OCI-LY1 (cell line): ENCODE measurements around the gene SH3D19.

Source experiments
- H2AFZ ChIP-seq: fragments of 200-600 bp; sonication (generic), shearing (Covaris generic); 2 replicates; pipeline ENCODE4 v1.6.0; 2014; ENCODE audit warnings: antibody characterized with exemption, mild to moderate bottlenecking, low read length
- H3F3A ChIP-seq: fragments of 200-600 bp; sonication (generic), shearing (Covaris generic); 2 replicates; pipeline ENCODE4 v1.6.0; 2014; ENCODE audit warnings: mild to moderate bottlenecking, antibody characterized with exemption, low read length, moderate library complexity; ENCODE audit not compliant: insufficient read depth
- H3K27ac ChIP-seq: fragments of 200-600 bp; sonication (generic); 2 replicates; pipeline ENCODE4 v1.5.1; 2014; ENCODE audit warnings: low read length, mixed run types, mild to moderate bottlenecking, low read depth; ENCODE audit not compliant: poor library complexity, severe bottlenecking
- H3K27me3 ChIP-seq: fragments of 200-600 bp; sonication (generic); 2 replicates; pipeline ENCODE4 v1.6.0; 2014; ENCODE audit warnings: antibody characterized with exemption, mild to moderate bottlenecking, low read length, moderate library complexity; ENCODE audit not compliant: insufficient read depth
- H3K36me3 ChIP-seq: fragments of 200-600 bp; sonication (generic); 2 replicates; pipeline ENCODE4 v1.6.1; 2014; ENCODE audit warnings: mild to moderate bottlenecking, antibody characterized with exemption, low read length, moderate library complexity, mixed read lengths; ENCODE audit not compliant: insufficient read depth
- H3K4me1 ChIP-seq: fragments of 200-600 bp; sonication (generic); 2 replicates; pipeline ENCODE4 v1.5.1; 2014; ENCODE audit warnings: mild to moderate bottlenecking, low read length, moderate library complexity; ENCODE audit not compliant: insufficient read depth, severe bottlenecking
- H3K4me2 ChIP-seq: fragments of 200-600 bp; sonication (generic), shearing (Covaris generic); 2 replicates; pipeline ENCODE4 v1.6.1; 2014; ENCODE audit warnings: low read length
- H3K4me3 ChIP-seq: fragments of 200-600 bp; sonication (generic); 2 replicates; pipeline ENCODE4 v1.5.1; 2014; ENCODE audit warnings: low read length, low read depth, mild to moderate bottlenecking, mixed read lengths; ENCODE audit not compliant: poor library complexity, severe bottlenecking
- H3K79me2 ChIP-seq: fragments of 200-600 bp; shearing (Covaris generic); 2 replicates; pipeline ENCODE4 v1.6.1; 2016; ENCODE audit warnings: mixed run types, low read length, mixed read lengths; ENCODE audit not compliant: insufficient read depth
- H3K9ac ChIP-seq: fragments of 200-600 bp; sonication (generic), shearing (Covaris generic); 2 replicates; pipeline ENCODE4 v1.6.1; 2014; ENCODE audit warnings: mild to moderate bottlenecking, low read length, mixed read lengths
- H3K9me2 ChIP-seq: fragments of 200-600 bp; sonication (generic), shearing (Covaris generic); 2 replicates; pipeline ENCODE4 v1.6.1; 2014; ENCODE audit warnings: low read depth, mild to moderate bottlenecking, low read length, mixed read lengths
- H3K9me3 ChIP-seq: fragments of 200-600 bp; shearing (Covaris generic); 2 replicates; pipeline ENCODE4 v1.6.1; 2014; ENCODE audit warnings: low read length, mixed read lengths
- H4K20me1 ChIP-seq: fragments of 200-600 bp; sonication (generic), shearing (Covaris generic); 2 replicates; pipeline ENCODE4 v1.6.0; 2016; ENCODE audit warnings: mild to moderate bottlenecking, low read length; ENCODE audit not compliant: insufficient read depth
- EZH2 ChIP-seq: fragments of 200-600 bp; sonication (generic), shearing (Covaris generic); IDR thresholded peaks from 2 replicates; pipeline ENCODE4 v1.8.0; 2017; ENCODE audit warnings: borderline replicate concordance, mixed run types, mild to moderate bottlenecking, antibody characterized with exemption, low read length, moderate library complexity, mixed read lengths
- TF ChIP-seq, protein P1 (sequence below): fragments of 200-600 bp; sonication (generic), shearing (Covaris generic); IDR thresholded peaks from 2 replicates; pipeline ENCODE4 v1.5.1; 2017; ENCODE audit warnings: mild to moderate bottlenecking, antibody characterized with exemption, low read length, moderate library complexity, mixed read lengths

SH3D19 gene

DNA sequence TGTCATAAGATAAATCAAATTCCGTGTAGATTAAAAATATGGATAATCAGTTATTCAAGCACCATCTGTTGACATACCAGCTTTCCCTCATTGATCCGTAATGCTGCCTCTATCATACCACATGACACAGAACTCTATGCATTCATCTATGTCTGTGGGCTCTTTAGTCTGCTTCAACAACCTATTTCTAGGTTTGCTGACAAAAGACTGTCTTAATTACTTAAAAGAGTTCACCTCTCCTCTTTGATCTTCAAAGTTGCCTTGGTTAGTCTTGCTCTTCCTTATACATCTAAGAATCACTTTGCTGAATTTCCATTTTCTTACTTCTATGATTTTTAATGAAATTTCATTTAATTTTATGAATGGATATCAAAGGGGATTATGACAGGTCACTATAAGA, 105.5 kb downstream of the SH3D19 start:
- H3K79me2 ChIP-seq = no peaks in the 10 kb centered on the region
- H2AFZ ChIP-seq = no peak overlapping the region
- no peak overlapping the region for H3K9ac ChIP-seq
- no peak overlapping the region for H3K27ac ChIP-seq
- H3K9me3 ChIP-seq = no peaks in the 10 kb centered on the region
- H3F3A ChIP-seq = no peaks in the 10 kb centered on the region
- H3K4me2 ChIP-seq = no peak overlapping the region
- no peaks in the 10 kb centered on the region for H4K20me1 ChIP-seq
- H3K9me2 ChIP-seq = no peaks in the 10 kb centered on the region
- H3K36me3 ChIP-seq = no peaks in the 10 kb centered on the region
- H3K27me3 ChIP-seq = no peaks in the 10 kb centered on the region
- no peak for TF ChIP-seq EZH2
- TF ChIP-seq, protein P1, sequence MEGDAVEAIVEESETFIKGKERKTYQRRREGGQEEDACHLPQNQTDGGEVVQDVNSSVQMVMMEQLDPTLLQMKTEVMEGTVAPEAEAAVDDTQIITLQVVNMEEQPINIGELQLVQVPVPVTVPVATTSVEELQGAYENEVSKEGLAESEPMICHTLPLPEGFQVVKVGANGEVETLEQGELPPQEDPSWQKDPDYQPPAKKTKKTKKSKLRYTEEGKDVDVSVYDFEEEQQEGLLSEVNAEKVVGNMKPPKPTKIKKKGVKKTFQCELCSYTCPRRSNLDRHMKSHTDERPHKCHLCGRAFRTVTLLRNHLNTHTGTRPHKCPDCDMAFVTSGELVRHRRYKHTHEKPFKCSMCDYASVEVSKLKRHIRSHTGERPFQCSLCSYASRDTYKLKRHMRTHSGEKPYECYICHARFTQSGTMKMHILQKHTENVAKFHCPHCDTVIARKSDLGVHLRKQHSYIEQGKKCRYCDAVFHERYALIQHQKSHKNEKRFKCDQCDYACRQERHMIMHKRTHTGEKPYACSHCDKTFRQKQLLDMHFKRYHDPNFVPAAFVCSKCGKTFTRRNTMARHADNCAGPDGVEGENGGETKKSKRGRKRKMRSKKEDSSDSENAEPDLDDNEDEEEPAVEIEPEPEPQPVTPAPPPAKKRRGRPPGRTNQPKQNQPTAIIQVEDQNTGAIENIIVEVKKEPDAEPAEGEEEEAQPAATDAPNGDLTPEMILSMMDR = no peak
- H3K4me3 ChIP-seq = no peak overlapping the region
- no peaks in the 10 kb centered on the region for H3K4me1 ChIP-seq

DNA sequence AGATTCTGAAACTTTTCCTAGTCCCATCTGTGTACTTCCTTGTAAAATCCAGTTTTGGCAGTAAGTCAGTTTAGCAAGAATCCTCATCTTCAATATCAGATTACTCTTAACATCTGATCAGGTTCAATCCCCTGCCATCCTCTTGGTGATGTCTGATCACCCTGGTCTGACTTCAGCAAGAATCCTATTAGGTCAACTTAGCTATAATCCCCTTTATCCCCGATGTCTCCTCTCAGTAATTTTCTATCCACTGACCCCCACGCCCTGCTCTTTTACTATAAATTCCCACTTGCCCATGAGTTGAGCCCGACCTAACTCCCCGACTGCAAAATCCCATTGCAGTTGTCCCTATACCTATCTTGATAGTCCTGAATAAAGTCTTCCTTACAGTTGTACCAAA, 106.3 kb downstream of the SH3D19 start:
- Histone ChIP-seq H3K27me3 (no peaks in the 10 kb centered on the region), H3K27ac (no peak overlapping the region), H3K4me1 (no peaks in the 10 kb centered on the region), H4K20me1 (no peaks in the 10 kb centered on the region), H3K9me2 (no peaks in the 10 kb centered on the region), H3K9ac (no peak overlapping the region), H3F3A (no peaks in the 10 kb centered on the region), H3K79me2 (no peaks in the 10 kb centered on the region), H2AFZ (no peak overlapping the region), H3K36me3 (no peaks in the 10 kb centered on the region), H3K4me3 (no peak overlapping the region), H3K4me2 (no peak overlapping the region), H3K9me3 (no peaks in the 10 kb centered on the region)
- TF ChIP-seq, protein P1 = no peak
- TF ChIP-seq EZH2 = no peak

DNA sequence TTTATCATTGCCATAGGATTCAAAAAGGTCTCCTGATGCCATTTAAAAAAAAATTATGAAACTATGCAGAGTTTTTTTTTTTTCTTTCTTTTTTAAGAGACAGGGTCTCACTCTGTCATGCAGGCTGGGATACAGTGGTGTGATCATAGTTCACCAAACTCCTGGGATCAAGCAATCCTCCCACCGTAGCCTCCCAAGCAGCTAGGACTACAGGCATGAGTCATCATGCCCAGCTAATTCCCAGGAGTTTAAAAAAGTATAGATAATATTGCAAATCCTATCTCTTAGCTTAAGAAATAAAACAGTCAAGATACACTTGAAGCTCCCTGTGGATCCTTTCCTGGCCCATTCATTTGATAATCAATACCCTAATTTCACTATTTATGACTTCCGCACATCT, 107.1 kb downstream of the SH3D19 start:
- no peaks in the 10 kb centered on the region for H3K27me3 ChIP-seq
- no peak overlapping the region for H3K4me3 ChIP-seq

More for the DNA sequence above, 107.1 kb downstream of the SH3D19 start:
- Histone ChIP-seq H4K20me1 (no peaks in the 10 kb centered on the region), H3K4me2 (no peak overlapping the region), H2AFZ (no peak overlapping the region), H3K27ac (no peak overlapping the region), H3F3A (no peaks in the 10 kb centered on the region), H3K36me3 (no peaks in the 10 kb centered on the region), H3K79me2 (no peaks in the 10 kb centered on the region), H3K9ac (no peak overlapping the region), H3K9me3 (no peaks in the 10 kb centered on the region), H3K9me2 (no peaks in the 10 kb centered on the region), H3K4me1 (no peaks in the 10 kb centered on the region)
- TF ChIP-seq, protein P1 = no peak
- TF ChIP-seq EZH2 = no peak
